AG09309 (cell line): ENCODE data around the gene TLE7.

ENCODE experiments used
- DNase-seq: peaks from one replicate; pipeline ENCODE4 v3.0.0-alpha.2; 2010; ENCODE audit warnings: low read depth
- H3K4me3 ChIP-seq: 2 replicates; pipeline ENCODE4 v1.5.1; 2011; ENCODE audit warnings: mild to moderate bottlenecking, low read depth, low read length, moderate library complexity; ENCODE audit not compliant: control insufficient read depth
- TF ChIP-seq, protein P1 (sequence below): IDR thresholded peaks from 2 replicates; pipeline ENCODE4 v1.5.1; 2011; ENCODE audit warnings: mild to moderate bottlenecking, low read depth, low read length, inconsistent platforms; ENCODE audit not compliant: insufficient read depth, control insufficient read depth; ENCODE audit errors: missing control alignments

Gene TLE7

DNA sequence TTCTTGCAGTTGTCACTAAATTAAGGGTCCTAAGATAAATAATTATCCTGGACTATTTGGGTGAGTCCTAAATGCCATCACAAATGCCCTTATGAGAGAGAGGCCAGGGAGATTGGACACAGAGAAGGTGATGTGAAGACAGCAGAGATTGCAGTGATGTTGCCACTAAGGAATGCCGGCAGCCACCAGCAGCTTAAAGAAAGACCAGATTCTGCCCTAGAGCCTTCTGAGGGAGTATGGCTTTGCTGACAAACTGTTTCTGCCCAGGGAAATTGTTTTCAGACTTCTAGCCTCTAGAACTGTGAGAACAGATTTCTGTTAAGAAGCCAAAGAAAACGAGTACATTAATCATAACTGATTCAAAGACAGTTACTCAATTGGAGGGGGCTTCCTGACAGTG is 30.2 kb upstream of the TLE7 start:
- H3K4me3 ChIP-seq, result no peak overlapping the region
- TF ChIP-seq, protein P1, sequence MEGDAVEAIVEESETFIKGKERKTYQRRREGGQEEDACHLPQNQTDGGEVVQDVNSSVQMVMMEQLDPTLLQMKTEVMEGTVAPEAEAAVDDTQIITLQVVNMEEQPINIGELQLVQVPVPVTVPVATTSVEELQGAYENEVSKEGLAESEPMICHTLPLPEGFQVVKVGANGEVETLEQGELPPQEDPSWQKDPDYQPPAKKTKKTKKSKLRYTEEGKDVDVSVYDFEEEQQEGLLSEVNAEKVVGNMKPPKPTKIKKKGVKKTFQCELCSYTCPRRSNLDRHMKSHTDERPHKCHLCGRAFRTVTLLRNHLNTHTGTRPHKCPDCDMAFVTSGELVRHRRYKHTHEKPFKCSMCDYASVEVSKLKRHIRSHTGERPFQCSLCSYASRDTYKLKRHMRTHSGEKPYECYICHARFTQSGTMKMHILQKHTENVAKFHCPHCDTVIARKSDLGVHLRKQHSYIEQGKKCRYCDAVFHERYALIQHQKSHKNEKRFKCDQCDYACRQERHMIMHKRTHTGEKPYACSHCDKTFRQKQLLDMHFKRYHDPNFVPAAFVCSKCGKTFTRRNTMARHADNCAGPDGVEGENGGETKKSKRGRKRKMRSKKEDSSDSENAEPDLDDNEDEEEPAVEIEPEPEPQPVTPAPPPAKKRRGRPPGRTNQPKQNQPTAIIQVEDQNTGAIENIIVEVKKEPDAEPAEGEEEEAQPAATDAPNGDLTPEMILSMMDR, result no peak
- DNase-seq, result no peak

DNA sequence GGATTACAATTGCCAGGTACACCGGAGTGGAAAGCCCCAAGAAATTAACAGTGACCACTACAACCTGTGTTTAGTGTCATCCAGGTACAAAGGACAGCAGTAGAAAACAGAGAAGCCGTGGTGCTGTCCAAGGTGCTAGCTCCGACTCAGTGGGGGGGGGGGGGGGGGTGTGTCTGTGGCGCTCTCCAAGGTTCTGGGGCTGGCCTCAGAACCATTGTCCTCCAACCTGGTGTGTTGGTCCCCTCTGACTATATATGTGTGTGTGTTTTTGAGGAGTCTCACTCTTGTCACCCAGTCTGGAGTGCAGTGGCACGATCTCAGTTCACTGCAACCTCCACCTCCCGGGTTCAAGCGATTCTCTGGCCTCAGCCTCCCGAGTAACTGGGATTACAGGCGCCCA is 26.0 kb upstream of the TLE7 start:
- TF ChIP-seq, protein P1, result no peak
- no peak overlapping the region for H3K4me3 ChIP-seq
- DNase-seq, result no peak

DNA sequence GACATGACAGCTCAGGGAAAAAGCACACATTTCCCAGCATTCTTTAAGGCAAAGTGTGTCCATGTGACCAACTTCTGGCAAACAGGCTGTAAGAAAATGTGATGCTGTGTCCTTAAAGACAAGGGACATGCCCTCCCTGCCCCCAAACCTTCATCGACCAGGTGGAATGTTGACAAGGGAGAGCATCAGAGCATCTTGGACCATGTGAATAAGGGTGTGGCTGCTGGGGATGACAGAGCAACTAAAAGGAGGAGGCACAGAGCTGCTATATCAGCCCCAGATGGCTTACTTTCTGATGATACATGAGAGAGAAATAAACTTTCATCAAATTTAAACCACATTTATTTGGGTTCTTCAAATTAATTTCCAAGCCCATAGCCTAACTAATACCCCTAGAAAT is 22.4 kb upstream of the TLE7 start:
- DNase-seq, result no peak
- H3K4me3 ChIP-seq, result no peak overlapping the region
- TF ChIP-seq, protein P1, result no peak

DNA sequence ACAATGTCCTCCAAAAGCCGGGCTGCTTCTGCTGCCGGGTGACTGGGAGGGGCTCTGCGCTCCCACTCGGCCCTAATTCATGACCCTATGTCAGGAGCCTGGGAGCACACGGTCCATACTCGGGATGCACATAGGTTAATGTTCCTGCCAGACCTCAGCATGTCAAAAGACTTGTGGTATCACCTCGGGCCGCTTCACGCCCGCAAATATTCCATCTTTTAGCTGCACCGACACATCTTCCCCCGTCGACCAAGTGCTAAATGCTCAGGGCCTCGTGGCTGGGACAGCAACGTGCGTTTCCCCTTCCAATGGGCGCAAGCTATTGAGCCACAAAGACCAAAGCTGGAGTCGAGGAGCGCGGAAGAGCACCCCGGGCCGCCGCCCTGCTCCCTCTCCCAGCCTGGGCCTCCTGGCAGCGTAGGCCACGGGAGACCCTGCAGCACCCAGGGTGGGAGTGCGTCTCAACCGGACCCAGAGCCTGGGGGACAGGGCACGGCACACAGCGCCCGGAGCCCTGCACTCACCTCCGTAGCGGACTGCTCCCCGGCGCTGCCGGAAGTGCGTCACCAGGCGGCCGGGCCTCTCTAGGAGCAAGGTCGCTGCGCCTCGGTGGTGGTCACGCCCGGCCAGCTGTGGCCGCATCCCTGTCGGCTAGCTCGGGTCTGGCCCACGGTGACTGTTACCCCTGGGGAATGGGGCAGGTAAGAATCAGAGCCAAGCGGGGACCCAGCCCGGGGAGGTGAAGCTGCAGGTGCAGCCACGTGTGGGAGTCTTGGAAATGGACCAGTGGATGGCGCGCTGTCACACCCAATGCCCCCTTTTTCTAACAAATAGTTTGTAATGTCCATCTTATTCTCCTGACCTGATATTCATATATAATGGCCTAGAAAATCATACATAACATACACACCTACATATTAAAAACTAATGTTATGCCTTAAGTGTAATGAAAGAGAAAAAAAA is 20.1 kb upstream of the TLE7 start, which contains the start of gene ZNF23:
TSS of gene ZNF23 (minus strand) at position 562 of the 963 bp plus-strand sequence. CDS start 5,451 bp downstream, outside the sequence.
- H3K4me3 ChIP-seq, result peak within 1 kb of the TSS; percentile 91
- TF ChIP-seq, protein P1, result no peak
- DNase-seq, result no peak

DNA sequence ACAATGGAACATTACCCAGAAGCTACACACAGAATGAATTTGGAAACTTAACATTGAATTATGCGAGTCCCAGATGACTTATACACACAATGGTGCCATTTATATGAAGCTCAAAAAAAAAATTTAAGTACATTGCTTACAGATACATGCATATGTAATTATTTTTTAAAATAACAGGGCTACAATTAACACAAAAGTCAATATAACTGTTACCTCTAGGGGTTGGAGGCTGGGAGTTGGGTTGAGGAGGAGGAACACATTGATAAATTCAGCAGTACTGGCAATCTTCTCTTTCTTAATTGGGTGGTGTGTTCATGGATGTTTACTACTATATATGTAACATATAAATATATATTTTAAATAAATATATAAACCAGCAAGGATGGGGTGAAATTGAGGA is 19.1 kb upstream of the TLE7 start:
- no peak for DNase-seq
- TF ChIP-seq, protein P1, result no peak
- H3K4me3 ChIP-seq, result peak overlapping the region; percentile 91; the same call in 1 of the 2 replicates

DNA sequence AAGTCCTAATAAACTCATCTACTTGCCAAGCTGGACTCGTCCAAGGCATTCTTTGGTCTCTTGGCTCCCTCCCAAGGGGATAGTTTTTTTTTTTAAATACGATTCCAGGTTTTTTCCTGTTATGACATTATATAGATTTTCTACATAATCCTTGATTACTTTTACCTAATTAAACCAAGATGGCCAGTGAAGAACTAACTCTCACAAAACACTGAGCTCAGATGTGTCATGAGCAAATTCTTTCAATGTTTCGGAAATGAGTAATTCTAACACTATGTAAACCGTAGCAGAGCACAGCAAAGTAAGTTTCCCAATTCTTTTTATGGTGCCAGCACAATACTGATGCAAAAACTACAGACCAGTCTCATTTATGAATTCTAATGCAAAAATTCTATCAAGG is 18.4 kb upstream of the TLE7 start:
- TF ChIP-seq, protein P1, result no peak
- no peak overlapping the region for H3K4me3 ChIP-seq
- peak; percentile 83 for DNase-seq

DNA sequence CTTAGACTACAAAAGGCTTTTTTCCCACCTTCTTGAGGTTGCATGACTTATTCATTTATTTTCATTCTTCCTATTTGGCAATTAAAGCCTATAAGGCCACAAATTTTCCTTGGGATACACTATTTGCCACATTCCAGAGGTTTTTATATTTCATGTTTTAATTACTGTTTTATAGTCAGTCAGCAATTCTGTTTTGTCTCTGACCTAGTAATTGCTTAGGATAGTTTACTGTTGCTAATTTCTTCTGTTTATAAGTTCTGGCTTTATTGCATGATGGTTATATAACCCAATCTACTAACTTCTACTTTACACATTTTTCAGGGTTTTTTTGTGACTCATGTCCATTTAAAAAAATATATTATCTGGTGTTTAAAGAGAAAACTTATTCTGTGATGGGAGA is 17.7 kb upstream of the TLE7 start:
- TF ChIP-seq, protein P1, result no peak
- no peak for DNase-seq
- H3K4me3 ChIP-seq, result no peak overlapping the region
